ENCODE measurements around the gene ATG7.
"Not testable (repeated sequence)": the region's sequence is repeated elsewhere in the genome, so short reads cannot be mapped to it uniquely, and the experiment has no call there.

Gene ATG7

GRCh38 chr3:11339541-11339940, 67.3 kb downstream of the ATG7 start:
- H2AFZ ChIP-seq (ENCODE audit: low read depth), result no peak overlapping the region
- no peak overlapping the region for H3K4me3 ChIP-seq (IDR thresholded peaks at IDR 0.05; ENCODE audit: insufficient read depth, low read depth, low read length)
- H3K36me3 ChIP-seq (ENCODE audit: insufficient read depth), result no peaks in the 10 kb centered on the region
- H3K79me2 ChIP-seq (ENCODE audit: insufficient read depth, low read depth), result no peaks in the 10 kb centered on the region
- no peaks in the 10 kb centered on the region for H4K20me1 ChIP-seq (ENCODE audit: insufficient read depth)
- H3K27ac ChIP-seq, result no peak overlapping the region
- H3K27me3 ChIP-seq (ENCODE audit: insufficient read depth, low read depth), result no peaks in the 10 kb centered on the region
- no peak overlapping the region for H3K4me2 ChIP-seq
- no peaks in the 10 kb centered on the region for H3K4me1 ChIP-seq (ENCODE audit: low read depth, poor library complexity, severe bottlenecking)
- no peak overlapping the region for H3K9ac ChIP-seq
- no peak for TF ChIP-seq CTCF (conservative IDR thresholded peaks at IDR 0.05; ENCODE audit: low read depth, low read length)

- Histone ChIP-seq H2AFZ (ENCODE audit: low read depth) (no peak overlapping the region), H3K4me1 (ENCODE audit: low read depth, poor library complexity, severe bottlenecking) (no peaks in the 10 kb centered on the region), H3K79me2 (ENCODE audit: insufficient read depth, low read depth) (no peaks in the 10 kb centered on the region), H3K9ac (no peak overlapping the region), H3K36me3 (ENCODE audit: insufficient read depth) (no peaks in the 10 kb centered on the region), H3K27me3 (ENCODE audit: insufficient read depth, low read depth) (no peaks in the 10 kb centered on the region), H3K4me3 (IDR thresholded peaks at IDR 0.05; ENCODE audit: insufficient read depth, low read depth, low read length) (no peak overlapping the region), H3K27ac (no peak overlapping the region), H4K20me1 (ENCODE audit: insufficient read depth) (no peaks in the 10 kb centered on the region), H3K4me2 (no peak overlapping the region)
- TF ChIP-seq CTCF (conservative IDR thresholded peaks at IDR 0.05; ENCODE audit: low read depth, low read length), result no peak
Observed at GRCh38 chr3:11346416-11346815, 74.2 kb downstream of the ATG7 start.

- H3K27me3 ChIP-seq (ENCODE audit: insufficient read depth, low read depth); H2AFZ ChIP-seq (ENCODE audit: low read depth); H3K27ac ChIP-seq; H3K4me2 ChIP-seq; H3K79me2 ChIP-seq (ENCODE audit: insufficient read depth, low read depth); H4K20me1 ChIP-seq (ENCODE audit: insufficient read depth); H3K9ac ChIP-seq; H3K4me1 ChIP-seq (ENCODE audit: low read depth, poor library complexity, severe bottlenecking); H3K36me3 ChIP-seq (ENCODE audit: insufficient read depth); H3K4me3 ChIP-seq (IDR thresholded peaks at IDR 0.05; ENCODE audit: insufficient read depth, low read depth, low read length): not testable (repeated sequence)
Observed at GRCh38 chr3:11348877-11349276, 76.7 kb downstream of the ATG7 start.

- Histone ChIP-seq H3K79me2 (ENCODE audit: insufficient read depth, low read depth) (no peaks in the 10 kb centered on the region), H3K4me1 (ENCODE audit: low read depth, poor library complexity, severe bottlenecking) (no peaks in the 10 kb centered on the region), H2AFZ (ENCODE audit: low read depth) (no peak overlapping the region), H4K20me1 (ENCODE audit: insufficient read depth) (no peaks in the 10 kb centered on the region), H3K4me3 (IDR thresholded peaks at IDR 0.05; ENCODE audit: insufficient read depth, low read depth, low read length) (no peak overlapping the region), H3K27ac (no peak overlapping the region), H3K27me3 (ENCODE audit: insufficient read depth, low read depth) (no peaks in the 10 kb centered on the region), H3K4me2 (no peak overlapping the region), H3K36me3 (ENCODE audit: insufficient read depth) (no peaks in the 10 kb centered on the region), H3K9ac (no peak overlapping the region)
- no peak for TF ChIP-seq CTCF (conservative IDR thresholded peaks at IDR 0.05; ENCODE audit: low read depth, low read length)
Observed at GRCh38 chr3:11349446-11349845, 77.2 kb downstream of the ATG7 start.

- Histone ChIP-seq H3K27ac (no peak overlapping the region), H3K4me1 (ENCODE audit: low read depth, poor library complexity, severe bottlenecking) (no peaks in the 10 kb centered on the region), H3K79me2 (ENCODE audit: insufficient read depth, low read depth) (no peaks in the 10 kb centered on the region), H3K4me2 (no peak overlapping the region), H3K4me3 (IDR thresholded peaks at IDR 0.05; ENCODE audit: insufficient read depth, low read depth, low read length) (no peak overlapping the region), H2AFZ (ENCODE audit: low read depth) (no peak overlapping the region), H3K36me3 (ENCODE audit: insufficient read depth) (no peaks in the 10 kb centered on the region), H3K27me3 (ENCODE audit: insufficient read depth, low read depth) (no peaks in the 10 kb centered on the region), H4K20me1 (ENCODE audit: insufficient read depth) (no peaks in the 10 kb centered on the region), H3K9ac (no peak overlapping the region)
- TF ChIP-seq CTCF (conservative IDR thresholded peaks at IDR 0.05; ENCODE audit: low read depth, low read length), result no peak
Observed at GRCh38 chr3:11350374-11350773, 78.2 kb downstream of the ATG7 start.
